Thyroid gland (tissue), 4 donors: ENCODE results near the gene RPTOR.

Source experiments
- POLR2A ChIP-seq, 2 donors: fragments of 450-650 bp; IDR thresholded peaks; one replicate each; pipeline ENCODE4 v1.6.1; 2017; ENCODE audit warnings: antibody characterized with exemption in 2 of 2, mild to moderate bottlenecking in 2 of 2, moderate library complexity in 1 of 2
- TF ChIP-seq, protein P1 (sequence below), 6 experiments: fragments of 200-600 bp in 3 of 6; fragments of 450-650 bp in 3 of 6; sonication (generic) in 3 of 6; IDR thresholded peaks; one replicate each; pipeline ENCODE4 v1.5.1; 2016 to 2019; ENCODE audit warnings: antibody characterized with exemption in 6 of 6, mild to moderate bottlenecking in 2 of 6, inconsistent platforms in 1 of 6, moderate library complexity in 1 of 6

- TF ChIP-seq, protein P1, sequence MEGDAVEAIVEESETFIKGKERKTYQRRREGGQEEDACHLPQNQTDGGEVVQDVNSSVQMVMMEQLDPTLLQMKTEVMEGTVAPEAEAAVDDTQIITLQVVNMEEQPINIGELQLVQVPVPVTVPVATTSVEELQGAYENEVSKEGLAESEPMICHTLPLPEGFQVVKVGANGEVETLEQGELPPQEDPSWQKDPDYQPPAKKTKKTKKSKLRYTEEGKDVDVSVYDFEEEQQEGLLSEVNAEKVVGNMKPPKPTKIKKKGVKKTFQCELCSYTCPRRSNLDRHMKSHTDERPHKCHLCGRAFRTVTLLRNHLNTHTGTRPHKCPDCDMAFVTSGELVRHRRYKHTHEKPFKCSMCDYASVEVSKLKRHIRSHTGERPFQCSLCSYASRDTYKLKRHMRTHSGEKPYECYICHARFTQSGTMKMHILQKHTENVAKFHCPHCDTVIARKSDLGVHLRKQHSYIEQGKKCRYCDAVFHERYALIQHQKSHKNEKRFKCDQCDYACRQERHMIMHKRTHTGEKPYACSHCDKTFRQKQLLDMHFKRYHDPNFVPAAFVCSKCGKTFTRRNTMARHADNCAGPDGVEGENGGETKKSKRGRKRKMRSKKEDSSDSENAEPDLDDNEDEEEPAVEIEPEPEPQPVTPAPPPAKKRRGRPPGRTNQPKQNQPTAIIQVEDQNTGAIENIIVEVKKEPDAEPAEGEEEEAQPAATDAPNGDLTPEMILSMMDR (IDR thresholded peaks at IDR 0.05) = no peak
- TF ChIP-seq POLR2A (IDR thresholded peaks at IDR 0.05) = no peak
Observed at GRCh38 chr17:81013642-81014041, 469.0 kb downstream of the RPTOR start.
